Stimulated activated naive CD4-positive, alpha-beta T cell (primary cell): ENCODE measurements around the gene RHOH.

Experiments
- DNase-seq, 6 experiments: peaks; one replicate each; lab custom pipeline; 2025; lab: John Stamatoyannopoulos, UW

RHOH gene

DNA sequence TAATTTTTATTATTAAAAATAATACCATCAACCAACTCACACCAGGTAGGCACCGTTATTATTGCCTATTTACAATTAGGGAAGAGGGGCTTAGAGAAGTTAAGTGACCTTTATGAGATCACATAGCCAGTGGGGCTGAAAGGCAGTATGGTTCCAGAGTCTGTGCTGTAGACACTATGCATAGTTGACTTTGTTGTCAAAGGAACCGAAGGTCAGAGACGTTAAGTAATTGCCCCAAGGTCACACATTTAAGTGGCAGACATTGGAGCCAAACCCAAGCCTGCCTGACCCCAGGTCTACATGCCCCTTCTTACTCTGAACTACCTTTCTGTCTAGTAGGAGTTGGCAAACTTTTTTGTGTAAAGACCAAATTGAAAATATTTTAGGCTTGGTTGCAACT lies 36.4 kb downstream of the RHOH start:
- no peak for DNase-seq

DNA sequence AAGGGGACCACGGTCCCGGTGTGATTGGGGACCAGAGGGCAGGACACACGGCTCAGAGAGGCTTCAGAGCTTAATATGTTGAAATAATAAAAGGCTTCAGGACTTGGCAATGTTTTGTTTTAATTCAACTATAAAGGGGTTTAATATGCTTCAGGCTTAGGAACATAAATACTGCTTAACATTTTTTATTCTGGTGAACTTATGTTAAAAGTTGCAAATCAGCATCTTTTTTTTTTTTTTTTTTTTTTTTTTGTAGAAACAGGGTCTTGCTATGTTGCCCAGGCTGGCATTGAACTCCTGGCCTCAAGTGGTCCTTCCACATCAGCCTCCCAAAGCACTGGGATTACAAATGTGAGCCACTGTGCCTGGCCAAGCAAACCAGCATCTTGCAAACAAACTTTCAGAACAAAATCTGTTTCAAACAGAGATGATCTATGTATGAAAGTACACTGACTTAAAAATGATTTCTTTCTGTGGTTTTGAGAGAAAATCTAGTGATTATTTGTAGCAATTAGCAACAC lies 37.7 kb downstream of the RHOH start:
- DNase-seq = no peak

DNA sequence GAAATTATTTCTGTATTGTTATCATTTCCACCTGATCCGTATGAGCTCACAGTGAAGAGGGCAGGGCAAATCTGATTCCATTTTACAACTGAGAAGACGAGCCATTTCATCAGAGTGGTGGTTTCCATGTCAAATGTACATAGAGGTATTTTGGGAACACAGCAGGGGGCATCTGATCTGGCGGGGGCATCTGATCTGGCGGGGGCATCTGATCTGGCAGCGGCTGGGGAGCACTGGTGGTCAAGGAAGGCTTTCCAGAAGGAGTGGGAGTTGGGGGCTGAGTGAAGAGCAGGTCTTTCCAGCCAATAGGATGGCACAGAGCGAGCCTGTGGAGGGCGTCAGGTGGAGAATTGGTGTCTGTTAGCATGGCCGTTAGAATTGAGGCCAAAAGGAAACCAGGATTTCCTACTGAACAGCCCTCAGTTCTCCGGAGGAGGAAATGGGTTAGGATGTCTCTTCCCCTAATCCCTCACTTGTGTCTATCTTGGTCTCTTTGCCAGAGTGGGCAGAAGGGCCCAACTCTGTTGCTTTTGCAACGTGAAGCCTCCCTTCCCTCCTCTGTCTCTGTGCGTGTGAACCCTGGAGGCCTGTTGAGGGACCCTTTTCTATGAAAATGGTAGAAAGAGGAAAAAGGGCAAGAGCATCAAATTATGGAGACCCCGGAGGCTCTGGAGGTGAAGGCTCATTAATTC lies 41.3 kb downstream of the RHOH start:
- DNase-seq = no peak

DNA sequence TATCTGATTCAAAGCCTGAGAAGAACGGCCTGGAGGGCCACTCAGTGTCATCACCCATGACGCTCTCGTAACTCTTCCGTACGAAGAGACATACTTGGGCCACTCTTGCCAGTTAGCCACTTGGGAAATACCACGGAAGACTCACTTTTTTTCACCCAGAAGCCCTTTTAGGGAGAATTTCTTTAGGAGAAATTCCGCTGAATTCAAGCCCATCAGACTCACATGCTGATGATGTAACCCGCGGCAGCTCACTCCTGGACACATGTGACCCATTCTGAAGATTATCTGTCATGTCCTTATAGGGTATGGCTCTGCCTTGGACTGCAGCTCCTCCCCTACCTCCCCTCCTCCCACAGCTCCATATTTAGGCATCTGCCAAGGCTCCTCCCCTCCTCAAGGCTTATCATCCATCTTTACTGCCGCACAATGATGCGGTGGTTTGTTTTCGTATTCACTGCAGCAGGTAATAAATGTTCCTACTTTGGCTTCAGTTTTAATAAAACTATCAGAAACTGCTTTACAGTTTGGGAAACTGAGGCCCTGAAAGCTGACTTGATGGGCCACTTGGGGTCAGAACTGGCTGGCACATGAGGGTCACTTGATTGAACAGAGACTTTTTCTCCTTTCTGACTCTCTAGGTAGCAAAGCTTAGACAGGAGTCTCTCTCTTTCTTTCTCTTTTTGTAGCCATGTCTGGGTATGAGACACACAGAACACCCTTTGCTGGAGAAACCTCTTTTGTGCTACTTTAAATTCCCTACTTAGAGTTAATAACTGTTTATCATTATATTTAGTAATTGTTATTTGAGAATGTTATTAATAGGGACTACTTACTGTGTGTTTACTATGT lies 42.1 kb downstream of the RHOH start:
- peak; percentile 42 to 73 (median 68) for DNase-seq

DNA sequence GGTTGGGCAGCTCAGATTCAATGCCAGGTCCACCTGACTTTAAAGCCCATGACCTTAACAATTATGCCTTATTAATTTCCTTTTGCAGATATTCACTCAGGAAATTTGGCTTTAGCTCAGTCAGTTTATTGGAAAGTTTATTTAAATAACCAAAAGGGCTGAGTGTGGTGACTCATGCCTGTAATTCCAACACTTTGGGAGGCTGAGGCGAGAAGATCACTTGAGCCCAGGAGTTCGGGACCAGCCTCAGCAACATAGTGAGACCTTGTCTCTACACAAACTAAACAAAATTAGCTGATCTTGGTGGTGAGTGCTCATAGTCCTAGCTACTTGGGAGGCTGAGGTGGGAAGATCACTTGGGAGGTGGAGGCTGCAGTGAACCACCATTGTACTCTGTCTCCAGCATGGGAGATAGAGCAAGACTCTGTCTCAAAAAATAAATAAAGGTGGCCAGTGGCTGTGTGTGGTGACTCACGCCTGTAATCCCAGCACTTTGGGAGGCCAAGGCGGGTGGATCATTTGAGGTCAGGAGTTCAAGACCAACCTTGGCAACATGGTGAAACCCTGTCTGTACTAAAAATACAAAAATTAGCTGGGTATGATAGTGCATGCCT lies 43.3 kb downstream of the RHOH start:
- no peak for DNase-seq

DNA sequence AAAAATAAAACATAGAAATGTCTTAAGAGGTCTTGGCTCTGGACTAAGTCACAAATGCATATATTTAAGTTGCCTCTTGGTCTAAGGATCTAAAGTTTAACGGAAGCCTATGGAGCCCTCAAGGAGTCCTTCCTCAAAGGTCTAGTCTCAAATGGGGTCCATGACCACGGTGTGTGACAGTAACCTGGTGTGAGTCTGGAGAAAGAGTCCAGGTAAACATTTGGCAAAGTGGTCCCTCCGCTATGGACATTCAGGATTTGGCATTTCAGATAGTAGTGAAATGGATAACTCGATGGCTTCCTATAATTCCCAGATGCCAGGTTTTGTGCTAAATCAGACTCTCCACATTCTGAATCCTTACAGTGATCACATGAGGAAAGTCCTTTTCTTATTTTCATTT lies 44.2 kb downstream of the RHOH start:
- no peak for DNase-seq

DNA sequence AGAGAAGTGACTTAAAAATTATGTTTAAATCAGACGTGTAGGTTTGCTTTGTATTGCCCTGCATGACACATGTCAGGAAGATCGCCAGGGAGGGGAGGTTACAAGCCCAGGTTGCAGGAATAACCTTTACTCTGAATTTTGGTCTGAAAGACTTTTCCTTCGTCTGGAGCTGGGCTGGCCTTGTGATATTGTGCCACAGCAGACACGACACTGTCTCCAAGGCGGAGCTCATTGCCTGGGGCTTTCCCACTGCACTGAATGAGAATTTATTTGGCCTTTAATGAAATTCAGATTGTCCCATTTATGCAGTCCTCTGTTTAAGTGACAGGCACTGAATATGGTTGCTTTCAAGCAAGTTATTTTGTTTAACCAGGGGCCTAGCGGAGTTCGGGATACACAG lies 45.1 kb downstream of the RHOH start:
- peak in 3 of 6 experiments; percentile 30 to 61 (median 60) for DNase-seq

DNA sequence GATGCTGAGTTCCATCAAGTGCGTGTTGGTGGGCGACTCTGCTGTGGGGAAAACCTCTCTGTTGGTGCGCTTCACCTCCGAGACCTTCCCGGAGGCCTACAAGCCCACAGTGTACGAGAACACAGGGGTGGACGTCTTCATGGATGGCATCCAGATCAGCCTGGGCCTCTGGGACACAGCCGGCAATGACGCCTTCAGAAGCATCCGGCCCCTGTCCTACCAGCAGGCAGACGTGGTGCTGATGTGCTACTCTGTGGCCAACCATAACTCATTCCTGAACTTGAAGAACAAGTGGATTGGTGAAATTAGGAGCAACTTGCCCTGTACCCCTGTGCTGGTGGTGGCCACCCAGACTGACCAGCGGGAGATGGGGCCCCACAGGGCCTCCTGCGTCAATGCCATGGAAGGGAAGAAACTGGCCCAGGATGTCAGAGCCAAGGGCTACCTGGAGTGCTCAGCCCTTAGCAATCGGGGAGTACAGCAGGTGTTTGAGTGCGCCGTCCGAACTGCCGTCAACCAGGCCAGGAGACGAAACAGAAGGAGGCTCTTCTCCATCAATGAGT lies 46.6 kb downstream of the RHOH start:
- DNase-seq = no peak

DNA sequence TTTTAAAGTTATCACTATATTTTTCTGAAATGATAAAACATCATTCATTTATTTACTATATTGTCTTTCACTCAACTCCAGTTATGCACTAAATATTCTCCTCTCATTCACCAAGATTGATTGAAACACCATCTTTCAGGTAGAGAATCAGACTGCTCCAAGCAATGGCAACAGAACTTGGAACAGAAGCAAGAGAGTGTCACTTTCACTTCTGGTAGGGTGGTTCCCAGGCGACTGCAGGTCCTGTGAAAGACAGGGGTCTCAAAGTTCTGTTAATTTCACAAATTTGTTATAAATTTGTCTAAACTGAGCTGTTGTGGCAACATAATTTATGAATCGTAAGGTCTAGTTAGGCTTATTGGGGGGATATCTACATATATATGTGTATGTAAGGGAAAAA lies 47.8 kb downstream of the RHOH start:
- DNase-seq = no peak

DNA sequence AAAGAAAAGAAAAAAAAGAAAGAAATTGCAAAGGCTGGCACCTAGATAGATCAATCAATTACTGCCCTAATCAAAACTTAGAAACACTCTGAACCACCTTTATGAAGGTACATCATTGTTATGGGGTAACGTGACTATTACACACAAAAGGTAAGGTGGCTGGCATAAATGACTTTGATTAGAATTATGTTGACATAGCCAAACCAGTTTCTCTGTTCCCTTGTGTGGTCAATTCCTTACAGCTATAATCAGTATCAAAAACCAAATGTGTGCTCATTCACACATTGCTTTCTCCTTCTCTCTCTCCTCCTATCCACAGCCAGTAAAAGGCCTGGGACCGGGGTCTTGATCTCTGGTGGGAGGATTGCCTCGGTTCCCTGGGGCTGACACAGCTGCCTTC lies 48.7 kb downstream of the RHOH start:
- no peak for DNase-seq

DNA sequence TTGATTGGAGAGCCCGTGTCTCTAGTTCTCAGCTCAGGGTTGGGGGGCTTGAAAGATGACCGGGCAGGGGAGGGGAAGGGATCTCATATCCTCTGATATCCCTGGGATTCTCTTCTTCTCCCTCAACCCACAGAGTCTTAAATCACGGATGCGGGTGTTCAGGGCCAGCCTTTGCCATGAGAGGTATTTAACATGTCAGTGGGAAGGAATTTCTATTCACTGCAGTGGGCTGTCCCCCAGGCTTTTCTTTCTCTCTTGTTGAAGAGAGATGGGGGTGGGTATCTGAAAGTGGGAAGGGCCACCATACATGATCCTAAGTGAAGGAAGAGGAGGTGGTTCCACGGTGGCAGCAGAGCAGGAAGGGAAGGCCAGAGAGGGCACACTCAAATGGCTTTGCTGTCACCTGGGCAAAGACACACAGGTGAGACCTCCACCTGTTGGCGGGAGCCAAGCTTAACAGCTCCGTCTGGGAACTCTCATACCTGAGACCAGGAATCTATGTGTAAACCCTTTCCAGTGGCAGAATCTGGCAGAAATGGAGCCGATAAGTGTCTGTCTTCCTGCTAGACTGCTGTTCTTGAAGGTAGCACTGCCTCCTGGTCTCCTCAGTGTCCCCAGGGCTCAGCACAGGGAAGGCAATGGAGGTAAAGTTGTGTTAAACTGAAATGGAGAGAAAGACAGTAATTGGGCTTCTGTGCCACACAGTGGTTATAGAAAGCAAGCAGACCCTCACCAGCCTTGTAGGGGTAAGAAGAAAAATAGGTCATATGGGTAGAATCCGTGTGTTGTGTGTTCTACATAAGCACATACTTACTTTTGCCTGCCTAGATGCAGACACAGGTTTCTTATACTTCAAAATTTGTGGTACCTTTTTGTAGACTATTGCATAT lies 49.4 kb downstream of the RHOH start:
- no peak for DNase-seq

DNA sequence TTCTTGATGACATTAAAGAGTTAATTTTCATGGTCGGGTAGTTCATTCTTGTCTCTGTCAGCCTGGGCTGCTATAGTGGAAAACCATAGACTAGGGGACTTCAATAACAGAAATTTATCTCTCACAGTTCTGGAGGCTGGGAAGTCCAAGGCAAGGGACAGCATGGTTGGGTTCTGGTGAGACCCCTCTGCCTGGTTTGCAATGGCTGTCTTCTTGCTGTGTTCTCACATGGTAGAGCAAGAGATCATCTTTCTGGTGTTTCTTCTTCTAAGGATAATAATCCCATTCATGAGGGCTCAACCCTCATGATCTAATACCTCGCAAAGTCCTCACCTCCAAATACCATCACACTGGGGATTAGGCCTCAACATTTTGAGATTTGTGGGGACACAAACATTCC lies 50.1 kb downstream of the RHOH start:
- no peak for DNase-seq

DNA sequence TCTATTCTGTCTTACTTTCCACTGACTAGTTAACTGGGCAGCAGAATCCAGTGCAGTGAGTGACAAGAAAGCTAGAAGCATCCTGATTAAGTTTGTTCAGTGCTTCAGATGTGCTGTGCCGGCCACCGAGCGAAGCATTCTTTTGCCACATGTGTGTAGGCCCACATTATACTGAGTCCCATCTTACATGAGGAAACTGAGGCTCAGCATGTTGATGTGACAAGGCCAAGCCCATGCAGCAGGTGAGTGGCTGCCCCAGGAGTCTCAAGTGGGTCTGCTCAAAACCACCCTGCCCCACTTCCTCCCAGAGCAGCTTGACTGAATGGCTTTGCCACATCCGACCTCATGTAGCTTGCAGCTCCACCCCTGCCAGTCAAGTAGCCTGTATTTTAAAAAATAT lies 50.5 kb downstream of the RHOH start:
- DNase-seq = peak in 5 of 6 experiments; percentile 38 to 75 (median 58)

DNA sequence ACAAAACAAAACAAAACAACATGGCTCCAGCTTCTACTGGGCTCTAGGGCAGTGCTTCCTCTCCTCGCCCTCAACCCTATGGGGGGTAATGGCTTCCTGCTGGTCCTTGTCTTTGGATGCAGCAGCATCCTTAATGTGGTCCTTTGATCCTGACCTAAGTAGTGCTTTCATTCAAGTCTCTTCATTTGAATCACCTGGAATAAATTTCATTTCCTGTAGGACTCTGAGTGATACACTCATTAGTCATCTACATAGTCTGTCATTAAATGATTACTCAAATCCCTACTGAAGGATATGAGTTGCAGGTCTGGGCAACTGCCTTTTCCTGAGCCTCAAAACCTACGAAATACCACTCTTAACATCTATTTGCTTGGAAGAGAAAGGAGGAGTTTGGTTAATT lies 54.5 kb downstream of the RHOH start:
- no peak for DNase-seq

DNA sequence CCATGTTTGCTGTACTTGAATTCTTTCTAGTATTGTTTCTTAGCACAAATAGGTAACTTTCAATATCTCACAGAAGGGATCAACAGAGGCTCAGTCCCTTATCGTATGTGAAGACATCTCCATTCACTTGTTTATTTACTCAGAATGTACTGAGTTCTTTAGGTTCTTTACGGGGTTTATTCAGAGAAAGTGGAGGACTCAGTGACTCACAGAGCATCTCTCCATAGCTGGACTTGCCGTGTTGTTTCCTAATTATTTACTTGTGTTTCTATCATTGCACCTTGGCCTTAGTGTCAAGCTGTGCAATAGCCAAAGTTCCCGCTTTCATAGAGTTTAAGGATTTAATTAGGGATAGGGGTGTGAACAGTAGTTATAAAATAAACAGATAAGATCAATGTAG lies 57.1 kb downstream of the RHOH start:
- DNase-seq = no peak

DNA sequence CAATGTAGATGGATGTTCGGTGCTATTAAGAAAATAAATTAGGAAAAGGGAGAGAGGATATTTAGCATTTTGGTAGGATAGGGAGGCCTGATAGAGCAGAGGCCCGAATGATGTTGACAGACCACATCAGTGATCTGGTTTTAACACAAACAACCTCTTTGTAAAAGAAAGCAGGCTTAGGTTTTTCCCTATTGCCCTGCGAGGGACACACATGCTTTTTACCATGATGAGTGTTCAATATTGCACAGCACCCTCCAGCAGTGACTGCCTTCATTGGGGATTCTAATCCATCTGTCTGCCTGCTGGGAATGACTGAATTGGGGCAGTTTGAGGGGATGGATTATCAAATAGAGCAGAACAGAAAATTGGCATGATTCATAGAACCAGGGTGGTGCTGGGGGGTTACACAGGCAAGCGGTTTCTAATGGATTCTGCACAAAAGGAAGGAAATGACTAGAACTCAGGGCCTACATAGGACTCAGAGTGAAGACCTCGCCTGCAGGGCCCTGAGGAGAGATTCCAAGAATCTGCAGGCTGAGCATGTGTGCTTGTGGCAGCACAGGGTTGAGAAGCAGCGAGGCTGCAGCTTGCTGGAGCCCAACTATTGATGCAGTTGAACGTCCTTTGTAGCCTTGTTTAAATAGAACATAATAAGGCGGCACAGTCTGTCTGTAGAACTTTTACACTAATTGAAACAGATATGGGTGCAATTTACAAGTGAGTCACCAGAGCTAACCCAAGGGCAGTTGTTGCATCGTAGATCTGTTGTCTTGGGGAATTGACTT lies 58.0 kb downstream of the RHOH start:
- DNase-seq = no peak

DNA sequence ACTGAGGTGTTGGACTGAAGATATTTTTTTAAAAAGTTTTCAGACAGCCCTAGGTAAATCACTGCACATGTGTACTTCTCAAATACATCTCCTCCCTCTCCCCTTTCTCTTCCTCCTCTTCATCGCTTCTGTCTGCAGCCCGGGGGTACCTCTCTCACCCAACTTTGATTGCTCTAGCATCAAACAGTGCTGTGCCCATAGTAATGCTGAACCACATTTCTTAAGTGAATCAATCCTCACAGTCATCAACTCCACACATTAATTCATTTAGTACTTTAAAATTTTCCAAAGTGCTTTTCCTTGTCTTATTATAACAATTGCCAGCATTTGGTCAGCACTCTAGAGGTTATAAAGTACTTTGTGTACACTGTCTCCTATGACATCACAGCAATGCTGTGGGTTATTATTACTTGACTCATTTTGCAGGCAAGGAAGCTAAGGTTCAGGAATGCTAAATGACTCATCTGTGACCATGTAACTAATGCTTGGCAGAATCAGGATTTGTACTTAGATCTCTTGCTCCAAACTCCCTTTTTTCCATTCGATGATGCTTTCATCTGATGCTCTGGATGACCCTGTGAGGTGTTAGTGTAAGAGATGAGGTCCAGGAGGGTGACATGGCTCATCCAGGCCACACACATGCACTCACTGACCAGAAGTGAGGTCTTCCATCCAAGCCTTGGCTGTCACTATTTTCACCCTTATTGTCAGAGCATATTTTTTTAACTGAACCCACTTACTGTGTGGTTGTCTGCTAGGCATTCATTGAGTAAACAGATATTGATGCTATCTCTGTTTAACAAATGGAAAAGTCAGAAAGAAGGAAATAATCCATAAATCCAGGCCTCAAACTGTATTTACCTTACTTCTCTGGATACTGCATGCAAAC lies 58.8 kb downstream of the RHOH start:
- DNase-seq = no peak

DNA sequence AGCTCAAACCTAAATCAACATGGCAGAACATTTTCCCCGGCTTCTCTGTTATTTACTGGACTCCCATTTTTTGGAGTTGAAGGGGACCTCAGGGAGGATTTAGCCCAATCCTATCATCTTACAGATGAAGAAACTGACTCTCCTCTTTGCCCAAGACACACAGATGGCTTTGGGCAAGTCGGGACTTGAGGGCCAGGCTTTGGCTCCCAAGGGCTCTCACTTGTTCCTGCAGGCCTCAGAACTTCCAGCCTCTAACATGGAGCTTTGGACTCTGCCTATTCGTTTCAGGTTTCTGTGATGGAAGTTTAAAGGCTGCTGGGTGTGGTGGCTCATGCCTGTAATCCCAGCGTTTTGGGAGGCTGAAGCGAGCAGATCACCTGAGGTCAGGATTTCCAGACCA lies 59.5 kb downstream of the RHOH start:
- DNase-seq = no peak

DNA sequence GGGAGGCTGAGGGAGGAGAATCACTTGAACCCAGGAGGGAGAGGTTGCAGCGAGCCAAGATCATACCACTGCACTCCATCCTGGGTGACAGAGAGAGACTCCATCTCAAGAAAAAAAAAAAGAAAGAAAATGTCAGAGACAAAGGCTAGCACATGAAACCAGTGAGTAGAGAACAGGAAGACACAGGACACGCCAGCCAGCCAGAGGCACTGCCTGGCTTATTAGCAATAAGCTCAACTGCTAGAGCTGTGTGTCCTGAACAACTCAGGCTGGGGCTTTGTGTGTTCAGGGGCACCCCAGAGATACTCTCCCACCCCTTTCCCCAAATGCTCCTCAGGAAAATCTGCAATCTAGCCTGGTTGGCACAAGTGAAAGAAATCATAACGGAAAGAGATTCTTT lies 60.0 kb downstream of the RHOH start:
- DNase-seq = peak in 1 of 6 experiments; percentile 2

DNA sequence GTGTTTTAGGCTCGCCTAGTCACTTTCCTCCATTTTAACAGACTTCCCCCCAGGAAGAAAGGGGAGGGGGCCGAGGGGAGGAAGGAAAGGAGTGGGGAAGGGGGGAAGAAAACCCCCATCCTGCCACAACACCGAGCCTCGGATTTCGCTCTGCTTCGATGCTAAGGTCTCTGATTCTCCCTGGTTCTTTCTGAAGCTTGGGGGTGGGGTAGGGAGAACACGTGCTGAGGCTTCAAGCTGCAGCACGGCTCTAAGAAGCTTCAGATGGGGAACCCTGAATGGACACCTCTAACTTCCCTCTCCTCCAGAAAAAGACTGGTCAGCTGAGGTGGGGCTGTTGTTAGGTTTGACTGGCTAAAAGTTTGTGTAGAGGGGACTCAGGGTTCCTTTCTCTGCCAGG lies 61.8 kb downstream of the RHOH start:
- DNase-seq = peak in 3 of 6 experiments; percentile 38 to 64 (median 55)
